ENCODE results near the gene DYNLT2B.
"Not testable (repeated sequence)": the region's sequence is repeated elsewhere in the genome, so short reads cannot be mapped to it uniquely, and the experiment has no call there.

DYNLT2B gene

GRCh38 chr3:196317687-196318467 lies at the start of gene DYNLT2B:
TSS of gene DYNLT2B (minus strand) at chr3:196318240. CDS start at chr3:196318152, 88 bp downstream.
- peak; percentile 52 for DNase-seq (ENCODE audit: low read depth)

- no peak for DNase-seq (ENCODE audit: low read depth)
Observed at GRCh38 chr3:196365736-196366135, 47.7 kb upstream of the DYNLT2B start.

- DNase-seq (ENCODE audit: low read depth) = no peak
Observed at GRCh38 chr3:196360586-196360985, 42.5 kb upstream of the DYNLT2B start.

GRCh38 chr3:196358540-196358939 lies 40.5 kb upstream of the DYNLT2B start:
- not testable (repeated sequence) for DNase-seq (ENCODE audit: low read depth)

- no peak for DNase-seq (ENCODE audit: low read depth)
Observed at GRCh38 chr3:196357905-196358304, 39.9 kb upstream of the DYNLT2B start.

- DNase-seq (ENCODE audit: low read depth) = no peak
Observed at GRCh38 chr3:196356556-196356955, 38.5 kb upstream of the DYNLT2B start.

GRCh38 chr3:196355668-196356067 lies 37.6 kb upstream of the DYNLT2B start:
- no peak for DNase-seq (ENCODE audit: low read depth)

GRCh38 chr3:196354132-196354531 lies 36.1 kb upstream of the DYNLT2B start:
- no peak for DNase-seq (ENCODE audit: low read depth)

GRCh38 chr3:196351541-196351940 lies 33.5 kb upstream of the DYNLT2B start:
- no peak for DNase-seq (ENCODE audit: low read depth)

- DNase-seq (ENCODE audit: low read depth) = no peak
Observed at GRCh38 chr3:196350067-196350466, 32.0 kb upstream of the DYNLT2B start.

- DNase-seq (ENCODE audit: low read depth) = no peak
Observed at GRCh38 chr3:196348698-196349097, 30.7 kb upstream of the DYNLT2B start.

- no peak for DNase-seq (ENCODE audit: low read depth)
Observed at GRCh38 chr3:196344663-196345062, 26.6 kb upstream of the DYNLT2B start.

GRCh38 chr3:196343917-196344316 lies 25.9 kb upstream of the DYNLT2B start:
- DNase-seq (ENCODE audit: low read depth) = not testable (repeated sequence)

- DNase-seq (ENCODE audit: low read depth) = no peak
Observed at GRCh38 chr3:196341137-196341536, 23.1 kb upstream of the DYNLT2B start.

GRCh38 chr3:196340466-196340865 lies 22.4 kb upstream of the DYNLT2B start:
- no peak for DNase-seq (ENCODE audit: low read depth)

GRCh38 chr3:196339493-196340254 lies 21.6 kb upstream of the DYNLT2B start:
- no peak for DNase-seq (ENCODE audit: low read depth)

- DNase-seq (ENCODE audit: low read depth) = no peak
Observed at GRCh38 chr3:196339044-196339443, 21.0 kb upstream of the DYNLT2B start.

- no peak for DNase-seq (ENCODE audit: low read depth)
Observed at GRCh38 chr3:196336319-196337145, 18.5 kb upstream of the DYNLT2B start.

- no peak for DNase-seq (ENCODE audit: low read depth)
Observed at GRCh38 chr3:196335503-196335948, 17.5 kb upstream of the DYNLT2B start.

GRCh38 chr3:196334982-196335381 lies 16.9 kb upstream of the DYNLT2B start:
- DNase-seq (ENCODE audit: low read depth) = no peak

- DNase-seq (ENCODE audit: low read depth) = no peak
Observed at GRCh38 chr3:196332168-196332567, 14.1 kb upstream of the DYNLT2B start.

- DNase-seq (ENCODE audit: low read depth) = no peak
Observed at GRCh38 chr3:196327405-196327804, 9.4 kb upstream of the DYNLT2B start.

Data from HS-27A (cell line).